ENCODE results near the gene SDHA.
A peak's percentile ranks its signal among the peaks of the same experiment; 100 is the strongest.
"Not testable (repeated sequence)": the region's sequence is repeated elsewhere in the genome, so short reads cannot be mapped to it uniquely, and the experiment has no call there.

Gene SDHA

DNA sequence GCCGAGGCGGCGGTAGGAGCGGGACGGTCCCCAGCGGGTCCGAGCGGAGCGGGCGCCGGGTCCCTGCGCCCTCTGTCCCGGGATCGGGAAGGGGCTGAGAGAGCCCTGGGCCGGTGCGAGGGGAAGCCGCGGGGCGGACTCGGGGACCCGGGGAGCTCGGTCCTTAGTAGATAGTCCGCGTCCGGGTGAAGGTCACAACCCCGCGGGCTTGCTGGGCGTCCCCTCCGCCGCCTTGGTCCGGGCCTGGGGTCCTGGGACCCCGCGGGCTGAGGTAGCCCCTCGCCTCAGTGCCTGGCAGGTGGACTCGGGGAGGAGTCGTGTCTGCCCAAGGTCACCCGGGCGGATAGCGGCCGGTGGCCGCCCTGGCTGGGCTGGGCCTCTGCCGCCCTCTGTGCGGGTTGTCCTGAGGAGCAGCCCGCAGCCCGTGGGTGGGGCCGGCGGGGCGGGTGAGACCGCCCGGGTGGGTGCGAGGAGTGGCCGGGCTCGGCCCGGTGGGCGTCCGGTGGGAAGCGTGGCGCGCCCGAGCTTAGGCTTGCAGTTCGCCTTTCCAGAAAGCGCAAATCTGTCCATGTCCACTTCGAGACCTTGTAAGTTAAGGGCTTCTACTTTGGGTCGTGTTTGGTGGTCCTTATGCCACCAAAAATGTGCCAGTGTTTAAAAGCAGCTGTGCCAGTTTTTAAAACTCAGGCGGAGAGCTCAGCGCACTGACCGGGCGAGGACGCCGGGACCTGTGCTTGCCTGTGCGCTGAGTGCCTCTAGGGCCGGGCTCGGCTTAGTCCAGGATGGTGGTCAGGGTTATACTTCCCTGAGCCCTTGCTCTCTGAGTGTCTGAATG, 554 bp downstream of the SDHA start:
- no peak overlapping the region for H2AFZ ChIP-seq (ENCODE audit: low read depth, low read length)
- H4K20me1 ChIP-seq (ENCODE audit: insufficient read depth, low read length): peaks cover 43% of the 10 kb centered on the region

DNA sequence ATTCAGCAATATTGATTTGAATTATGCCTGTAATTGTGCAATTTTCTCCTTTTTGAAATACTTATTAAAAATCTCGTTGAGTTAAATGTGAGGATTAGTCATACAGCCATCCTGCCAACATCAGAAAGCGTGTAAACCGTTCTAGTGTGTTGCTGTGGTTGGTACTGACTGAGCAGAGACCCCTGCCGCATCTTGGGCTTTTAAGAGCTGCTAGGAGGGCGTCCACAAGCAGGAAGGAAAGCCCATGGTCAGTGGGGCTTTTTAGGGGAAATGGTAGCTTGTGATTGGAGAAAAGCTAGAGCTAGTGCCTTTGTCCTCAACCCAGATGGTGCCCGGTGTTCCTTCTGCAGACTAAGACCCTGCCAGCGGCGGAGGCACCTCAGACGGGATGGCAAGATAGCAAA, 1.3 kb downstream of the SDHA start:
- Histone ChIP-seq H3K4me2 (ENCODE audit: low read length) (peak overlapping the region; percentile 95), H3K4me1 (ENCODE audit: low read length) (peaks cover 27% of the 10 kb centered on the region), H3K27me3 (ENCODE audit: low read depth, low read length) (no peaks in the 10 kb centered on the region), H3K9me3 (ENCODE audit: insufficient read depth, low read length) (no peaks in the 10 kb centered on the region), H3K27ac (ENCODE audit: low read length) (no peak overlapping the region), H3K9ac (ENCODE audit: low read length) (peak overlapping the region; percentile 91), H4K20me1 (ENCODE audit: insufficient read depth, low read length) (peaks cover 49% of the 10 kb centered on the region), H3K79me2 (ENCODE audit: low read length) (peaks cover 59% of the 10 kb centered on the region), H3K4me3 (ENCODE audit: low read length) (peak overlapping the region; percentile 97), H2AFZ (ENCODE audit: low read depth, low read length) (no peak overlapping the region), H3K36me3 (replicated peaks; ENCODE audit: low read depth, low read length) (no peaks in the 10 kb centered on the region)
- no peak for TF ChIP-seq CTCF (IDR thresholded peaks at IDR 0.05; ENCODE audit: low read depth, low read length)
- TF ChIP-seq EZH2phosphoT487 (IDR thresholded peaks at IDR 0.05; ENCODE audit: low read depth): no peak

More for the DNA sequence above, 554 bp downstream of the SDHA start:
- H3K4me3 ChIP-seq (ENCODE audit: low read length): peak overlapping the region; percentile 97
- peak overlapping the region; percentile 95 for H3K4me2 ChIP-seq (ENCODE audit: low read length)
- H3K27ac ChIP-seq (ENCODE audit: low read length): 0 out of 2 replicates have a peak overlapping the region, but pooled peaks have one; percentile 38
- peaks cover 25% of the 10 kb centered on the region for H3K4me1 ChIP-seq (ENCODE audit: low read length)
- H3K27me3 ChIP-seq (ENCODE audit: low read depth, low read length): no peaks in the 10 kb centered on the region
- no peaks in the 10 kb centered on the region for H3K9me3 ChIP-seq (ENCODE audit: insufficient read depth, low read length)
- H3K79me2 ChIP-seq (ENCODE audit: low read length): peaks cover 57% of the 10 kb centered on the region
- no peak for TF ChIP-seq CTCF (IDR thresholded peaks at IDR 0.05; ENCODE audit: low read depth, low read length)
- no peak for TF ChIP-seq EZH2phosphoT487 (IDR thresholded peaks at IDR 0.05; ENCODE audit: low read depth)
- peaks cover 4% of the 10 kb centered on the region for H3K36me3 ChIP-seq (replicated peaks; ENCODE audit: low read depth, low read length)
- peak overlapping the region; percentile 91 for H3K9ac ChIP-seq (ENCODE audit: low read length)

GRCh38 chr5:219991-220390, 1.9 kb downstream of the SDHA start:
- peaks cover 27% of the 10 kb centered on the region for H3K4me1 ChIP-seq (ENCODE audit: low read length)
- peaks cover 59% of the 10 kb centered on the region for H3K79me2 ChIP-seq (ENCODE audit: low read length)
- H3K9ac ChIP-seq (ENCODE audit: low read length): peak overlapping the region; percentile 91
- H3K36me3 ChIP-seq (replicated peaks; ENCODE audit: low read depth, low read length): no peaks in the 10 kb centered on the region
- H3K27ac ChIP-seq (ENCODE audit: low read length): no peak overlapping the region
- H4K20me1 ChIP-seq (ENCODE audit: insufficient read depth, low read length): peaks cover 49% of the 10 kb centered on the region
- peak overlapping the region; percentile 95 for H3K4me2 ChIP-seq (ENCODE audit: low read length)
- H3K27me3 ChIP-seq (ENCODE audit: low read depth, low read length): no peaks in the 10 kb centered on the region
- no peak overlapping the region for H2AFZ ChIP-seq (ENCODE audit: low read depth, low read length)
- no peaks in the 10 kb centered on the region for H3K9me3 ChIP-seq (ENCODE audit: insufficient read depth, low read length)
- TF ChIP-seq EZH2phosphoT487 (IDR thresholded peaks at IDR 0.05; ENCODE audit: low read depth) (no peak), CTCF (IDR thresholded peaks at IDR 0.05; ENCODE audit: low read depth, low read length) (no peak)
- H3K4me3 ChIP-seq (ENCODE audit: low read length): peak overlapping the region; percentile 97

DNA sequence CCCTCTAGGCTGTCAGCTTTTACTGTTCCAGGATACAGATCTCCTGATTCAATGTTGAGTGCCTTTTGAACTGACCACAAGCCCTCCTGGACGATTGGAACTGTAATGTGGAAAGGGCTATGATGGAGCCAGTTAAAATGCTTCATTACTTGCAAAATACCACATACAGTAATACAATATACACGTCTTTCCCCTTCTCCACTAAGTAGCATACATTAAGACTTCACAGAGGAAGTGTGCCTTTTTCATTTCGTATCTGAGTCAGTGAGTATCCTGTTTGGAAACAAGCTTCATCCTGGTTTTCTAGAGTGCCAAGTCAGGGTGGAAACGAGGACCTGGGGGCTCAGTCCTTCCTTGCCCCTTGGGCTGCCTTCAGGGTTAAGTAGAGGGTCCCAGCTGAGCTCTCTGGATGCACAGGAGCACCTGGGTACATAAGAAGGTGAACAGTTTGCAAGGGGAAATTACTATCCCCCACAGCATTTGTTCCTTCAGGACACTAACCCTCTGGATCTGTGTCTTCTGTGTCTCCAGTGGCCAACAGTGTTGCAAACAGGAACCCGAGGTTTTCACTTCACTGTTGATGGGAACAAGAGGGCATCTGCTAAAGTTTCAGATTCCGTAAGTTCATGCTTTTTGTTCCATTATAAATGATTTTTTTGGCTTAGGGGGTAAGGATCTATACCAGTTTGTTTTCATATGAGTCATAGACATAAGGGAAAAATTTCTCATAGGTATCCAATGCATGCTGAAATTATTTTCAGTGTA, 5.0 kb downstream of the SDHA start:
- H3K79me2 ChIP-seq (ENCODE audit: low read length): peaks cover 59% of the 10 kb centered on the region
- H3K4me1 ChIP-seq (ENCODE audit: low read length): peaks cover 27% of the 10 kb centered on the region
- H3K27ac ChIP-seq (ENCODE audit: low read length); H3K9ac ChIP-seq (ENCODE audit: low read length); H3K9me3 ChIP-seq (ENCODE audit: insufficient read depth, low read length); H3K36me3 ChIP-seq (replicated peaks; ENCODE audit: low read depth, low read length); H2AFZ ChIP-seq (ENCODE audit: low read depth, low read length); H3K27me3 ChIP-seq (ENCODE audit: low read depth, low read length): not testable (repeated sequence)
- peaks cover 49% of the 10 kb centered on the region for H4K20me1 ChIP-seq (ENCODE audit: insufficient read depth, low read length)
- peak overlapping the region; percentile 72 for H3K4me2 ChIP-seq (ENCODE audit: low read length)
- H3K4me3 ChIP-seq (ENCODE audit: low read length): peak overlapping the region; percentile 36

All from OCI-LY3 (cell line).